Activated naive CD4-positive, alpha-beta T cell treated with anti-CD3 and anti-CD28 coated beads, Interleukin-2, amount 50 U/mL, for 24 hours (primary cell): ENCODE data around the gene NADK.
A peak's percentile ranks its signal among the peaks of the same experiment; 100 is the strongest.
"Not testable (repeated sequence)": the region's sequence is repeated elsewhere in the genome, so short reads cannot be mapped to it uniquely, and the experiment has no call there.

Experiments
- H3K27ac Mint-ChIP-seq: one replicate; pipeline ENCODE4 v1.8.0; 2021; ENCODE audit warnings: mild to moderate bottlenecking, mixed read lengths
- H3K27me3 Mint-ChIP-seq: one replicate; pipeline ENCODE4 v1.8.0; 2021; ENCODE audit warnings: mixed read lengths
- H3K36me3 Mint-ChIP-seq: one replicate; pipeline ENCODE4 v1.8.0; 2021; ENCODE audit warnings: mixed read lengths
- H3K4me1 Mint-ChIP-seq: one replicate; pipeline ENCODE4 v1.8.0; 2021; ENCODE audit warnings: mixed read lengths
- H3K4me3 Mint-ChIP-seq: one replicate; pipeline ENCODE4 v1.8.0; 2021; ENCODE audit warnings: mild to moderate bottlenecking, mixed read lengths
- H3K9me3 Mint-ChIP-seq: one replicate; pipeline ENCODE4 v1.8.0; 2021; ENCODE audit warnings: mixed read lengths

The NADK gene

GRCh38 chr1:1746566-1746909, 31.7 kb downstream of the NADK start:
- peak overlapping the region; percentile 87 for H3K4me3 Mint-ChIP-seq
- peak overlapping the region; percentile 98 for H3K27ac Mint-ChIP-seq
- H3K4me1 Mint-ChIP-seq, H3K9me3 Mint-ChIP-seq, H3K27me3 Mint-ChIP-seq, H3K36me3 Mint-ChIP-seq: not testable (repeated sequence)

- not testable (repeated sequence) for H3K4me1 Mint-ChIP-seq, H3K27me3 Mint-ChIP-seq, H3K9me3 Mint-ChIP-seq, H3K36me3 Mint-ChIP-seq
- H3K27ac Mint-ChIP-seq: peak overlapping the region; percentile 98
- H3K4me3 Mint-ChIP-seq: peak overlapping the region; percentile 87
These were observed 32.4 kb downstream of the NADK start for GRCh38 chr1:1745651-1746565.

- H3K27me3 Mint-ChIP-seq, H3K4me3 Mint-ChIP-seq, H3K4me1 Mint-ChIP-seq, H3K9me3 Mint-ChIP-seq, H3K27ac Mint-ChIP-seq, H3K36me3 Mint-ChIP-seq: not testable (repeated sequence)
These were observed 35.7 kb downstream of the NADK start for GRCh38 chr1:1742529-1742928.

- H3K27ac Mint-ChIP-seq, H3K4me1 Mint-ChIP-seq, H3K4me3 Mint-ChIP-seq, H3K36me3 Mint-ChIP-seq, H3K9me3 Mint-ChIP-seq, H3K27me3 Mint-ChIP-seq: not testable (repeated sequence)
These were observed 37.3 kb downstream of the NADK start for GRCh38 chr1:1741013-1741412.

GRCh38 chr1:1738799-1739337, 39.4 kb downstream of the NADK start:
- not testable (repeated sequence) for H3K27me3 Mint-ChIP-seq, H3K36me3 Mint-ChIP-seq, H3K4me1 Mint-ChIP-seq, H3K27ac Mint-ChIP-seq, H3K9me3 Mint-ChIP-seq, H3K4me3 Mint-ChIP-seq

GRCh38 chr1:1737675-1738590, 40.3 kb downstream of the NADK start:
- not testable (repeated sequence) for H3K4me1 Mint-ChIP-seq, H3K4me3 Mint-ChIP-seq, H3K27me3 Mint-ChIP-seq, H3K9me3 Mint-ChIP-seq, H3K36me3 Mint-ChIP-seq, H3K27ac Mint-ChIP-seq

GRCh38 chr1:1732381-1732780, 45.9 kb downstream of the NADK start:
- Mint-ChIP-seq H3K27ac (no peak overlapping the region), H3K27me3 (no peaks in the 10 kb centered on the region), H3K36me3 (no peaks in the 10 kb centered on the region), H3K4me1 (peaks cover 8% of the 10 kb centered on the region), H3K9me3 (no peaks in the 10 kb centered on the region), H3K4me3 (no peak overlapping the region)

- no peaks in the 10 kb centered on the region for H3K36me3 Mint-ChIP-seq
- H3K9me3 Mint-ChIP-seq: no peaks in the 10 kb centered on the region
- H3K27me3 Mint-ChIP-seq: no peaks in the 10 kb centered on the region
- peaks cover 8% of the 10 kb centered on the region for H3K4me1 Mint-ChIP-seq
- H3K4me3 Mint-ChIP-seq: no peak overlapping the region
- no peak overlapping the region for H3K27ac Mint-ChIP-seq
These were observed 47.4 kb downstream of the NADK start for GRCh38 chr1:1730870-1731269.

GRCh38 chr1:1730230-1730629, 48.0 kb downstream of the NADK start:
- H3K27me3 Mint-ChIP-seq, H3K9me3 Mint-ChIP-seq, H3K4me1 Mint-ChIP-seq, H3K36me3 Mint-ChIP-seq, H3K4me3 Mint-ChIP-seq, H3K27ac Mint-ChIP-seq: not testable (repeated sequence)

GRCh38 chr1:1729116-1729816, 49.0 kb downstream of the NADK start:
- H3K27ac Mint-ChIP-seq, H3K36me3 Mint-ChIP-seq, H3K27me3 Mint-ChIP-seq, H3K9me3 Mint-ChIP-seq, H3K4me3 Mint-ChIP-seq: not testable (repeated sequence)
- H3K4me1 Mint-ChIP-seq: peaks cover 11% of the 10 kb centered on the region

GRCh38 chr1:1728308-1729005, 49.8 kb downstream of the NADK start:
- Mint-ChIP-seq H3K4me1 (peaks cover 11% of the 10 kb centered on the region), H3K27ac (peak overlapping the region; percentile 90)
- not testable (repeated sequence) for H3K9me3 Mint-ChIP-seq, H3K36me3 Mint-ChIP-seq, H3K27me3 Mint-ChIP-seq, H3K4me3 Mint-ChIP-seq

- not testable (repeated sequence) for H3K27me3 Mint-ChIP-seq, H3K4me3 Mint-ChIP-seq, H3K27ac Mint-ChIP-seq, H3K36me3 Mint-ChIP-seq, H3K9me3 Mint-ChIP-seq
- H3K4me1 Mint-ChIP-seq: peaks cover 11% of the 10 kb centered on the region
These were observed 51.1 kb downstream of the NADK start for GRCh38 chr1:1727131-1727651.

GRCh38 chr1:1726088-1726487, 52.2 kb downstream of the NADK start:
- H3K27ac Mint-ChIP-seq, H3K27me3 Mint-ChIP-seq, H3K36me3 Mint-ChIP-seq, H3K4me3 Mint-ChIP-seq, H3K9me3 Mint-ChIP-seq: not testable (repeated sequence)
- peaks cover 15% of the 10 kb centered on the region for H3K4me1 Mint-ChIP-seq

GRCh38 chr1:1724035-1724864, 54.0 kb downstream of the NADK start, which contains the start of gene CDK11A:
TSS of gene CDK11A (minus strand) at chr1:1724357. CDS start at chr1:1722818, 1,539 bp downstream.
- not testable (repeated sequence) for H3K27me3 Mint-ChIP-seq, H3K9me3 Mint-ChIP-seq, H3K36me3 Mint-ChIP-seq
- peaks cover 17% of the 10 kb centered on the region for H3K4me1 Mint-ChIP-seq
- peak within 1 kb of the TSS; percentile 98 for H3K27ac Mint-ChIP-seq
- H3K4me3 Mint-ChIP-seq: peak within 1 kb of the TSS; percentile 90
